ENCODE results near the gene CCDC83. TPM values are rescaled to one million over a fixed set of nuclear protein-coding genes. Genes with fewer than 3 reads are reported as not detected.

CCDC83 gene
- total RNA-seq, 3 donors from 2014 or later (not counting 1 experiment from before 2014, with no cell fraction given), result 0.12 TPM; not detected in 2

DNA sequence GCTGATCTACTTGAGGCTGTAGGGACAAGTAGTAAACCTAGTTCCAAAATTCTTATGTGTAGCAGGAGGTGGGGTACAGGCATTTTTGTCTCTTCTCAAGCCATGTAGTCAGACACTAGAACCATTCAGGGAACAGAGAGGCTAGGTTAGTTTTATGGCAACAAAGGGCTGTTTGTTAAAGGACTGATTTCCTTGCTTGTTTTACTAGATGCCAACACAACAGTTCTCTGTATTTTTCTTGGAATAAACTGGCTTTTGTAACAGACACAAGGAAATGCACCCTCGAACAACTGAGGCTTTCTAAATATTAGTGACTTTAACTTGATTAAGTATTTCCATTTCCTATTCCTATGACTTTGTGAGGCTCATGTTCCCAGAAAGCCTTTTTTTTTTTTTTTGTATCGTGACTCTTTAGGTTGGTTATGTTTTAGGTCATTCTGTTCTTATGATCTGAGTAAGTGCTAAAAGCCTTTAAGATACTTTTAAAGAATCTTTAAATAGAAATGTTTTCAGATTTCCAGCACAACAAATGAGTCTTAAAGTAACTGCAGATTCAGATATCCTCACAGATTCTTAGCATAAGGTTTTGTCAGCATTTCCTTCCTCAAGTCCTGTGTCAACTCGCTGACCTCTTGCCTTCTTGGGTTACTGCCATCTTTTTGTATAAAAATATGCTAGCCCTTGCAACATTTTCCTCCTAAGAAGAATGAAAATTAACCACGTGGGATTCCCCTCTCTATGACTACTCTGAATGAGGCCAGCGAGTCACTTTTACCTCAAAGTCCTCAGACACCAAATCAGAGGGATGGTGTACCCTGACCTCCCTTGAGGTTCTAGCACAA lies 92.5 kb downstream of the CCDC83 start:
- ATAC-seq (peak in 2 of 3 donors; percentile 39 to 57), DNase-seq (no peak)
- H3K4me3 Mint-ChIP-seq, result no peak overlapping the region
- peaks cover 3% of the 10 kb centered on the region for H3K4me1 ChIP-seq (ENCODE audit: control insufficient read depth, insufficient read depth, low read length)
- no peak overlapping the region for H3K4me3 ChIP-seq (ENCODE audit: low read length)
- peaks cover 21 to 22% of the 10 kb centered on the region in 2 donors for H3K4me1 Mint-ChIP-seq
- H3K36me3 ChIP-seq (ENCODE audit: control insufficient read depth, insufficient read depth, low read length), result no peaks in the 10 kb centered on the region
- no peaks in the 10 kb centered on the region for H3K27me3 Mint-ChIP-seq (ENCODE audit: low read depth in 2 of 2)
- intact Hi-C loops (cut with micrococcal nuclease), result no loop called here
- H3K36me3 Mint-ChIP-seq, result no peaks in the 10 kb centered on the region
- H3K9me3 ChIP-seq (ENCODE audit: control insufficient read depth, insufficient read depth, low read length), result no peaks in the 10 kb centered on the region
- H3K27ac ChIP-seq (ENCODE audit: low read length), result no peak overlapping the region
- H3K9me3 Mint-ChIP-seq, result peaks cover 0 to 3% of the 10 kb centered on the region in 2 donors
- TF ChIP-seq, protein P1, sequence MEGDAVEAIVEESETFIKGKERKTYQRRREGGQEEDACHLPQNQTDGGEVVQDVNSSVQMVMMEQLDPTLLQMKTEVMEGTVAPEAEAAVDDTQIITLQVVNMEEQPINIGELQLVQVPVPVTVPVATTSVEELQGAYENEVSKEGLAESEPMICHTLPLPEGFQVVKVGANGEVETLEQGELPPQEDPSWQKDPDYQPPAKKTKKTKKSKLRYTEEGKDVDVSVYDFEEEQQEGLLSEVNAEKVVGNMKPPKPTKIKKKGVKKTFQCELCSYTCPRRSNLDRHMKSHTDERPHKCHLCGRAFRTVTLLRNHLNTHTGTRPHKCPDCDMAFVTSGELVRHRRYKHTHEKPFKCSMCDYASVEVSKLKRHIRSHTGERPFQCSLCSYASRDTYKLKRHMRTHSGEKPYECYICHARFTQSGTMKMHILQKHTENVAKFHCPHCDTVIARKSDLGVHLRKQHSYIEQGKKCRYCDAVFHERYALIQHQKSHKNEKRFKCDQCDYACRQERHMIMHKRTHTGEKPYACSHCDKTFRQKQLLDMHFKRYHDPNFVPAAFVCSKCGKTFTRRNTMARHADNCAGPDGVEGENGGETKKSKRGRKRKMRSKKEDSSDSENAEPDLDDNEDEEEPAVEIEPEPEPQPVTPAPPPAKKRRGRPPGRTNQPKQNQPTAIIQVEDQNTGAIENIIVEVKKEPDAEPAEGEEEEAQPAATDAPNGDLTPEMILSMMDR (IDR thresholded peaks at IDR 0.05), result no peak
- WGBS (ENCODE audit: insufficient coverage), result 13% methylated on average over 3 of the region's 5 CpGs
- H3K27me3 ChIP-seq (ENCODE audit: control insufficient read depth, insufficient read depth, low read length), result no peaks in the 10 kb centered on the region
- H3K27ac Mint-ChIP-seq, result peak overlapping the region in 1 of 2 donors; percentile 23

DNA sequence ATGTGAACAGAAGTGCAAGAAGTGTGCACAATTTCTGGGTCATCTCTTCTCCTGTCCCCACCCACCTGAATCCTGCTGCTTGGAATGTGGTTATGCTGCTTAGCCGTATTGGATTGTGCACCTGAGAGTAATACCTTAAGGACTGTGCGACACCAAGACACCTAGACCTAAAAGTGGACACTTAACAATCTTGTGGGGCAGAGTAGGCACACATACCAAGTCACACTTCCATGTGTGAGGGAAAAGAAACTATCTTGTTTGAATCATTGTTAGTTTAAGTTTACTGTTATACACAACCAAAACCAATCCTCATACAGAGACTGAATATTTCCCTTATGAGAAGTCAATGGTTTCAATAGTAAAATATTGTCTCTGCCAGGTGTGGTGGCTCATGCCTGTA lies 93.7 kb downstream of the CCDC83 start:
- peaks cover 9% of the 10 kb centered on the region for H3K36me3 Mint-ChIP-seq
- DNase-seq, result no peak
- intact Hi-C loops (cut with micrococcal nuclease), result no loop called here
- Histone ChIP-seq H3K36me3 (ENCODE audit: control insufficient read depth, insufficient read depth, low read length) (peaks cover 1% of the 10 kb centered on the region), H3K27ac (ENCODE audit: low read length) (no peak overlapping the region), H3K27me3 (ENCODE audit: control insufficient read depth, insufficient read depth, low read length) (no peaks in the 10 kb centered on the region), H3K4me1 (ENCODE audit: control insufficient read depth, insufficient read depth, low read length) (peaks cover 3% of the 10 kb centered on the region), H3K9me3 (ENCODE audit: control insufficient read depth, insufficient read depth, low read length) (no peaks in the 10 kb centered on the region), H3K4me3 (ENCODE audit: low read length) (no peak overlapping the region)
- peaks cover 0 to 3% of the 10 kb centered on the region in 2 donors for H3K9me3 Mint-ChIP-seq
- no peak overlapping the region for H3K27ac Mint-ChIP-seq
- TF ChIP-seq, protein P1 (IDR thresholded peaks at IDR 0.05), result no peak
- H3K4me1 Mint-ChIP-seq, result peaks cover 21 to 28% of the 10 kb centered on the region in 2 donors
- WGBS (ENCODE audit: insufficient coverage), result 86% methylated on average over 2 of the region's 2 CpGs
- no peak overlapping the region for H3K4me3 Mint-ChIP-seq
- H3K27me3 Mint-ChIP-seq (ENCODE audit: low read depth in 2 of 2), result no peaks in the 10 kb centered on the region
- no peak for ATAC-seq

DNA sequence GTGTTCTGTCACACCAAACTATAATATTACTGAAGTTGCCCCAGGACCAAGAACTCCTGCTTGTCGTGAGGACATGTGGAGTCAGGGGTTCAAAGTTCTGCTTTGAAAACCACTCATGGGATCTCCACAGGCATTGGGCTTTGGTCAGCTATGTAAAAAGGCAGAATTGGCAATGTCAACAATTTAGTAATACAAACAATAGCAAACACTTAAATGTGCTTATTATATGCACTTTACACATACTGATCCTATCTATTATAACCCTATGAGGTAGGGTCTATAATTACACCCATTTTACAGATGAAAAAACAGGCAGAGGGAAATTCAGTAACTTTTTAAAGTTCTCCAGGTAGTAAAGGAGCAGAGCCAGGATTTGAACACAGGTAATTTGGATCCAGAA lies 94.6 kb downstream of the CCDC83 start:
- Histone ChIP-seq H3K4me3 (ENCODE audit: low read length) (no peak overlapping the region), H3K36me3 (ENCODE audit: control insufficient read depth, insufficient read depth, low read length) (peaks cover 6% of the 10 kb centered on the region), H3K27ac (ENCODE audit: low read length) (no peak overlapping the region), H3K27me3 (ENCODE audit: control insufficient read depth, insufficient read depth, low read length) (no peaks in the 10 kb centered on the region), H3K9me3 (ENCODE audit: control insufficient read depth, insufficient read depth, low read length) (no peaks in the 10 kb centered on the region), H3K4me1 (ENCODE audit: control insufficient read depth, insufficient read depth, low read length) (peaks cover 3% of the 10 kb centered on the region)
- intact Hi-C loops (cut with micrococcal nuclease), result no loop called here
- H3K27ac Mint-ChIP-seq, result no peak overlapping the region
- DNase-seq (no peak), ATAC-seq (no peak)
- peaks cover 0 to 3% of the 10 kb centered on the region in 2 donors for H3K9me3 Mint-ChIP-seq
- peaks cover 21 to 33% of the 10 kb centered on the region in 2 donors for H3K4me1 Mint-ChIP-seq
- 92% methylated on average over 1 of the region's 1 CpG for WGBS (ENCODE audit: insufficient coverage)
- no peak overlapping the region for H3K4me3 Mint-ChIP-seq
- peaks cover 9% of the 10 kb centered on the region for H3K36me3 Mint-ChIP-seq
- TF ChIP-seq, protein P1 (IDR thresholded peaks at IDR 0.05), result no peak
- H3K27me3 Mint-ChIP-seq (ENCODE audit: low read depth in 2 of 2), result no peaks in the 10 kb centered on the region

Data from natural killer cell (primary cell).